ENCODE measurements around the gene RHBDF2. TPM values are rescaled to one million over a fixed set of nuclear protein-coding genes. Genes with fewer than 3 reads are reported as not detected.

Gene RHBDF2
- total RNA-seq, 4 donors from 2014 or later = 45.9 to 82.6 (median 52.6) TPM

- Histone ChIP-seq H3K4me3 (no peak overlapping the region), H3K27ac (no peak overlapping the region), H3K4me1 (peaks cover 4% of the 10 kb centered on the region), H3K9me3 (no peaks in the 10 kb centered on the region), H3K27me3 (no peaks in the 10 kb centered on the region), H3K36me3 (no peaks in the 10 kb centered on the region)
- no peak for DNase-seq (ENCODE audit: low spot score in 2 of 2)
- WGBS = 53% methylated on average over 13 of the region's 13 CpGs
- TF ChIP-seq POLR2AphosphoS5 (IDR thresholded peaks at IDR 0.05) (no peak), CTCF (IDR thresholded peaks at IDR 0.05) (no peak), EP300 (IDR thresholded peaks at IDR 0.05) (no peak), POLR2A (IDR thresholded peaks at IDR 0.05) (no peak)
Measured at GRCh38 chr17:76437467-76438402, 63.5 kb downstream of the RHBDF2 start.

- Histone ChIP-seq H3K27ac (no peak overlapping the region), H3K27me3 (no peaks in the 10 kb centered on the region), H3K4me1 (peaks cover 4% of the 10 kb centered on the region), H3K4me3 (no peak overlapping the region), H3K9me3 (no peaks in the 10 kb centered on the region), H3K36me3 (no peaks in the 10 kb centered on the region)
- 96% methylated on average over 4 of the region's 11 CpGs for WGBS
- no peak for DNase-seq (ENCODE audit: low spot score in 2 of 2)
- no peak for TF ChIP-seq CTCF (IDR thresholded peaks at IDR 0.05)
- TF ChIP-seq POLR2AphosphoS5 (IDR thresholded peaks at IDR 0.05) = no peak
- no peak for TF ChIP-seq EP300 (IDR thresholded peaks at IDR 0.05)
- TF ChIP-seq POLR2A (IDR thresholded peaks at IDR 0.05) = no peak
Measured at GRCh38 chr17:76435751-76436150, 65.5 kb downstream of the RHBDF2 start.

GRCh38 chr17:76434870-76435269 is 66.4 kb downstream of the RHBDF2 start:
- no peak for DNase-seq (ENCODE audit: low spot score in 2 of 2)

GRCh38 chr17:76433693-76434092 is 67.5 kb downstream of the RHBDF2 start:
- Histone ChIP-seq H3K36me3 (no peaks in the 10 kb centered on the region), H3K27me3 (no peaks in the 10 kb centered on the region), H3K4me3 (no peak overlapping the region), H3K9me3 (no peaks in the 10 kb centered on the region), H3K4me1 (peaks cover 4% of the 10 kb centered on the region), H3K27ac (no peak overlapping the region)
- DNase-seq (ENCODE audit: low spot score in 2 of 2) = no peak
- TF ChIP-seq CTCF (IDR thresholded peaks at IDR 0.05) = no peak
- 97% methylated on average over 9 of the region's 9 CpGs for WGBS

More at GRCh38 chr17:76434870-76435269, 66.4 kb downstream of the RHBDF2 start:
- no peak overlapping the region for H3K27ac ChIP-seq
- peaks cover 4% of the 10 kb centered on the region for H3K4me1 ChIP-seq
- no peaks in the 10 kb centered on the region for H3K36me3 ChIP-seq
- no peaks in the 10 kb centered on the region for H3K9me3 ChIP-seq
- TF ChIP-seq CTCF (IDR thresholded peaks at IDR 0.05) (no peak), POLR2A (IDR thresholded peaks at IDR 0.05) (no peak), EP300 (IDR thresholded peaks at IDR 0.05) (no peak)
- H3K27me3 ChIP-seq = no peaks in the 10 kb centered on the region
- WGBS = 80% methylated on average over 7 of the region's 7 CpGs
- H3K4me3 ChIP-seq = no peak overlapping the region

- no peaks in the 10 kb centered on the region for H3K27me3 ChIP-seq
- no peak for DNase-seq (ENCODE audit: low spot score in 2 of 2)
- no peak overlapping the region for H3K27ac ChIP-seq
- H3K9me3 ChIP-seq = no peaks in the 10 kb centered on the region
- H3K36me3 ChIP-seq = no peaks in the 10 kb centered on the region
- H3K4me1 ChIP-seq = peaks cover 11% of the 10 kb centered on the region
- 87% methylated on average over 3 of the region's 3 CpGs for WGBS
- H3K4me3 ChIP-seq = no peak overlapping the region
- TF ChIP-seq CTCF (IDR thresholded peaks at IDR 0.05) (peak in 1 of 2 donors; percentile 38), POLR2A (IDR thresholded peaks at IDR 0.05) (no peak), EP300 (IDR thresholded peaks at IDR 0.05) (no peak), POLR2AphosphoS5 (IDR thresholded peaks at IDR 0.05) (no peak)
Measured at GRCh38 chr17:76432712-76433336, 68.4 kb downstream of the RHBDF2 start.

Data from suprapubic skin (tissue), 4 donors.